Heart right ventricle (tissue), 16 donors: ENCODE results near the gene ACSM5. TPM values are rescaled to one million over a fixed set of nuclear protein-coding genes. Genes with fewer than 3 reads are reported as not detected.
A peak's percentile ranks its signal among the peaks of the same experiment; 100 is the strongest.
"Not testable (repeated sequence)": the region's sequence is repeated elsewhere in the genome, so short reads cannot be mapped to it uniquely, and the experiment has no call there.

Experiments
- ATAC-seq, 8 donors: fragments of 200-7000 bp; cut with Tn5 transposase; one replicate each; pipeline ENCODE4 v1.9.1; 2020; ENCODE audit warnings: mild to moderate bottlenecking in 8 of 8, moderate library complexity in 8 of 8, moderate number of reproducible peaks in 1 of 8
- DNase-seq, 2 donors: peaks; one replicate each; pipeline ENCODE4 v3.0.0-alpha.2; 2020
- H3K27ac ChIP-seq, 10 donors: fragments of 200-600 bp; sonication (generic) in 2 of 10; one replicate each; pipeline versions ENCODE4 v1.5.0 to v1.8.0; 2020 to 2022; ENCODE audit warnings: mild to moderate bottlenecking in 3 of 10
- H3K27me3 ChIP-seq, 7 donors: fragments of 200-600 bp; one replicate each; pipeline ENCODE4 v1.8.0; 2021 to 2022; ENCODE audit warnings: mild to moderate bottlenecking in 2 of 7
- H3K36me3 ChIP-seq, 9 donors: fragments of 200-600 bp; sonication (generic) in 1 of 9; one replicate each; pipeline versions ENCODE4 v1.5.0 to v1.8.0; 2020 to 2022; ENCODE audit warnings: mild to moderate bottlenecking in 2 of 9
- H3K4me1 ChIP-seq, 9 donors: fragments of 200-600 bp; sonication (generic) in 1 of 9; one replicate each; pipeline versions ENCODE4 v1.5.0 to v1.8.0; 2020 to 2022; ENCODE audit warnings: mild to moderate bottlenecking in 4 of 9
- H3K4me3 ChIP-seq, 10 donors: fragments of 200-600 bp; sonication (generic) in 2 of 10; one replicate each; pipeline versions ENCODE4 v1.5.0 to v1.8.0; 2020 to 2022; ENCODE audit warnings: mild to moderate bottlenecking in 7 of 10, moderate library complexity in 2 of 10
- H3K9me3 ChIP-seq, 11 donors: fragments of 200-600 bp in 10 of 11; sonication (generic) in 2 of 11; one replicate each; pipeline versions ENCODE4 v1.5.0 to v1.8.0; 2013 to 2022; ENCODE audit warnings: mild to moderate bottlenecking in 2 of 11, control low read depth in 1 of 11, moderate library complexity in 1 of 11
- WGBS, 2 donors: extraction: QIAGEN DNeasy Blood & Tissue Kit; methylation state at CpG; one replicate each; pipeline ENCODE4 v1.1.7; 2013; ENCODE audit warnings: inconsistent platforms in 1 of 2; 5-methylcytosine and 5-hydroxymethylcytosine counted together
- intact Hi-C, 10 donors: fragments of 100-400 bp; cut with DNase I; formaldehyde crosslinking; loops; one replicate each; pipeline versions ENCODE4 v1.11.1 to v1.14.2; 2022
- polyA plus RNA-seq, 2 donors: library from polyadenylated mRNA; stranded (reverse); fragments of 200-250 nt; gene quantifications; one replicate each; pipeline ENCODE4 v1.2.3, GENCODE V29; 2013
- total RNA-seq, 10 donors: library from RNA; stranded (reverse); fragmentation: NEBNext Ultra II Directional in 3 of 10; extraction: Animal tissue kit (Norgen Biotek cat#: 25700) in 3 of 10; gene quantifications; one replicate each; pipeline versions ENCODE4 v1.2.1 to v1.2.4, GENCODE V29; 2021 to 2023
- TF ChIP-seq, protein P1 (sequence below), 9 donors: fragments of 200-600 bp; sonication (generic) in 2 of 9; IDR thresholded peaks; one replicate each; pipeline versions ENCODE4 v1.5.0 to v1.8.0; 2021 to 2022; ENCODE audit warnings: antibody characterized with exemption in 9 of 9, mild to moderate bottlenecking in 5 of 9, moderate library complexity in 1 of 9
- donor health status: Arrhythmogenic right ventricular cardiomyopathy.
- donor health status: ischemic (EF 13 %, LVEDD 7.1; RV severe dilation, severe dysfunction).
- donor health status: healthy with polysubstance abuse.
- donor health status: DM: no; HTN: yes; CAD: no.
- donor health status: DM: no; HTN: no; CAD: no.
- donor health status: ischemic (EF 25% LVEDD 6.9; RV normal size, moderate dysfunction).
- donor health status: ischemic (EF 25% LVEDD 5.7; RV mildly dilated, moderate dysfunction).
- donor health status: healthy.
- donor health status: DM: yes; HTN: yes; CAD: no.
- donor health status: Ischemic cardiomyopathy.
- donor health status: ischemic (EF 35%, LVEDD 5.7; RV mildly dilated, moderate dysfunction).
- donor health status: nonischemic (EF 11% LVEDD 7.7; RV severe dilation, severe dysfunction).
- donor health status: DM: yes; HTN: yes; CAD: no.
- donor health status: PGD.
- donor health status: ischemic (EF 29% LVEDD 5.4; RV normal size, mild dysfunction).
- donor health status: nonischemic (EF 23%, LVEDD 6.1; RV moderate dilation, normal function).

Gene ACSM5
- total and polyA plus RNA-seq, 12 donors, result 0.32 to 16.5 (median 1.5) TPM

DNA sequence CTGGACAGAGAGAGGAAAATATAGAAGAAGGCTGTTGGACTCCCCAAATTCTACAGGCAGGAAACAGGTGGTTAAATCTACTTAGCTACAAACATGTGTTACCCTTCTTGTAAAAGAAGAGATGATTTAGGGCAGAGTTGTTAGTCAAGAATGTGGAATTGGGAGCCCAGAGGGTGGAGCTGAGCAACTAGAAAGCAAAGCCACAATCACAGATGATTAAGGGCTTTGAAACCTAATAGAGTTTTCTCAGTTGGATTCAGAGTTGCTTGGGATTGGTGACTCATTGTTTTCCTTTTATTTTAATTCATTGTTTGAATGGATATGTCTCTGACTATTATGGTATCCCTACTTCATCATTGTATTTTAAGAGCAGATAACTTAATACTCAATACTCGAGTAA is 6.2 kb downstream of the ACSM5 start:
- TF ChIP-seq, protein P1, sequence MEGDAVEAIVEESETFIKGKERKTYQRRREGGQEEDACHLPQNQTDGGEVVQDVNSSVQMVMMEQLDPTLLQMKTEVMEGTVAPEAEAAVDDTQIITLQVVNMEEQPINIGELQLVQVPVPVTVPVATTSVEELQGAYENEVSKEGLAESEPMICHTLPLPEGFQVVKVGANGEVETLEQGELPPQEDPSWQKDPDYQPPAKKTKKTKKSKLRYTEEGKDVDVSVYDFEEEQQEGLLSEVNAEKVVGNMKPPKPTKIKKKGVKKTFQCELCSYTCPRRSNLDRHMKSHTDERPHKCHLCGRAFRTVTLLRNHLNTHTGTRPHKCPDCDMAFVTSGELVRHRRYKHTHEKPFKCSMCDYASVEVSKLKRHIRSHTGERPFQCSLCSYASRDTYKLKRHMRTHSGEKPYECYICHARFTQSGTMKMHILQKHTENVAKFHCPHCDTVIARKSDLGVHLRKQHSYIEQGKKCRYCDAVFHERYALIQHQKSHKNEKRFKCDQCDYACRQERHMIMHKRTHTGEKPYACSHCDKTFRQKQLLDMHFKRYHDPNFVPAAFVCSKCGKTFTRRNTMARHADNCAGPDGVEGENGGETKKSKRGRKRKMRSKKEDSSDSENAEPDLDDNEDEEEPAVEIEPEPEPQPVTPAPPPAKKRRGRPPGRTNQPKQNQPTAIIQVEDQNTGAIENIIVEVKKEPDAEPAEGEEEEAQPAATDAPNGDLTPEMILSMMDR (IDR thresholded peaks at IDR 0.05), result no peak
- intact Hi-C loops, result no loop called here
- Histone ChIP-seq H3K4me3 (no peak overlapping the region), H3K27me3 (no peaks in the 10 kb centered on the region), H3K4me1 (no peaks in the 10 kb centered on the region), H3K36me3 (no peaks in the 10 kb centered on the region), H3K27ac (no peak overlapping the region), H3K9me3 (peaks cover 0 to 5% (median 0%) of the 10 kb centered on the region in 11 donors)
- no peak for ATAC-seq
- no peak for DNase-seq
- 73 to 75% methylated on average over 1 of the region's 1 CpG for WGBS, 2 donors

GRCh38 chr16:20419093-20419492 is 9.8 kb downstream of the ACSM5 start:
- H3K4me1 ChIP-seq, H3K4me3 ChIP-seq, intact Hi-C loops, H3K9me3 ChIP-seq, H3K36me3 ChIP-seq, H3K27ac ChIP-seq, H3K27me3 ChIP-seq: not testable (repeated sequence)
- ATAC-seq (peak in 4 of 8 donors; percentile 53 to 97 (median 74)), DNase-seq (peak in 1 of 2 donors; percentile 44)
- WGBS, 2 donors, result 53 to 59% methylated on average over 8 of the region's 8 CpGs

- H3K9me3 ChIP-seq, DNase-seq, ATAC-seq, H3K36me3 ChIP-seq, H3K27me3 ChIP-seq, H3K4me1 ChIP-seq, H3K27ac ChIP-seq, H3K4me3 ChIP-seq, intact Hi-C loops: not testable (repeated sequence)
- 71 to 84% methylated on average over 2 of the region's 2 CpGs for WGBS, 2 donors
Observed at GRCh38 chr16:20421748-20422147, 12.4 kb downstream of the ACSM5 start.

- H3K36me3 ChIP-seq, H3K27ac ChIP-seq, H3K27me3 ChIP-seq, intact Hi-C loops, H3K4me1 ChIP-seq, H3K9me3 ChIP-seq, H3K4me3 ChIP-seq, DNase-seq, ATAC-seq: not testable (repeated sequence)
- WGBS, 2 donors, result 78 to 85% methylated on average over 5 of the region's 5 CpGs
Observed at GRCh38 chr16:20423772-20424128, 14.4 kb downstream of the ACSM5 start.

DNA sequence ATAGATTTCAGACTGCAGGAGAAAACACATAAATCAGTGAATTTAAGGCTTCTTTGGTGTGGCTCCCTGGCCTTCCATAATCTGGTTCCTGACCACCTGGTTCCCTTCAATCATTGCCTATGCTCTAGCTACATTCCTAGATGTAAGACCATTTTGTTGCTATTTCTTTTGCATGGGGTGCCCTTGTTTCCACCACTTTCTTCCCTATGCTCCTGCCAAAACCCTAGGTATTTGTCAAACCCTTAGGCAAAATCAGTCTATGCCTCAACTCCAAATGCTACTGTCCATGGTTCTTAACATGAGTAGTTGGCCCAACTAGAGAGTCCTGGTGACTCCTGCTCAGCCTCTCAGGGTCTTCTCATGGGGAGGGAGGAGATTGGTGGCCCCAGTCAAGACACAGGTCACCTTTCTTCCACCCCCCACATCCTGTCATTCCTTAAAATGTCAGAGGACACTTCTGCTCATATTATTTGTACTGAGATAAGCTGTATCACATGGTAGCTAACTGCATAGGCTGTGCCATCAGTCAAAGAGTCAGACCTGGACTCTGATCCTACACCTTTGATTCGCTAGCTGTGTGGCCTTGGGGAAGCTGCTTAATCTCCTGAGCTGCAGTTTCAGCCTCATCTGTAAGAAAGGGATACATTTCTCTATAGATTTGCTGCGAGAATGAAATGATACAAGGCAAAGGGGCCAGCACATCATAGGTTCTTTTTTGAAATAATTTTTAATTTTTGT is 15.0 kb downstream of the ACSM5 start:
- intact Hi-C loops, result no loop called here
- WGBS, 2 donors, result 80 to 87% methylated on average over 2 of the region's 2 CpGs

GRCh38 chr16:20427401-20427797 is 18.1 kb downstream of the ACSM5 start:
- H3K9me3 ChIP-seq, DNase-seq, H3K4me3 ChIP-seq, ATAC-seq, H3K36me3 ChIP-seq, H3K27me3 ChIP-seq, H3K4me1 ChIP-seq, H3K27ac ChIP-seq, intact Hi-C loops: not testable (repeated sequence)
- WGBS, 2 donors, result 57 to 61% methylated on average over 2 of the region's 2 CpGs

More for the DNA sequence above, 15.0 kb downstream of the ACSM5 start:
- no peak overlapping the region for H3K4me3 ChIP-seq
- DNase-seq (no peak), ATAC-seq (no peak)
- TF ChIP-seq, protein P1 (IDR thresholded peaks at IDR 0.05), result no peak
- H3K36me3 ChIP-seq, result no peaks in the 10 kb centered on the region
- no peaks in the 10 kb centered on the region for H3K9me3 ChIP-seq
- H3K4me1 ChIP-seq, result no peaks in the 10 kb centered on the region
- H3K27ac ChIP-seq, result no peak overlapping the region
- H3K27me3 ChIP-seq, result no peaks in the 10 kb centered on the region

DNA sequence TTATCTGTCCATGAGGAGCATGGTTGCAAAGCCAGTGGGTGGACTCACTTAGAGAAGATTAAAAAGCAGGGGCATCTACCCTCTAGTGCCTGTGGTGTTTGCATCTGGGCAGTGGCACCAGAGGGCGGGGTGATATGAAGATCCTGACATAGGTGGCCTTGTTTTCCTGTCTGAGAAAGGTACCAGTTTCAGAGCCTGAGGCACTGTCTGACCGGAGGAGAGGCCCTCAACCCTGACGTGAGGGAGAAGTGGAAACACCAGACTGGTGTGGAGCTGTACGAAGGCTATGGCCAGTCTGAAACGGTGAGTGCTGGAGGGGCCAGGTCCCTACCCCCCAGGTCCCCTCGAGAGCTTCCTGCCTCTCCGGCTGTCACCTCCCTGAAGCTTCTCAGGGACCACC is 20.2 kb downstream of the ACSM5 start:
- 68 to 71% methylated on average over 7 of the region's 7 CpGs for WGBS, 2 donors
- H3K27me3 ChIP-seq, intact Hi-C loops, H3K9me3 ChIP-seq, DNase-seq, H3K4me3 ChIP-seq, H3K27ac ChIP-seq, H3K36me3 ChIP-seq, ATAC-seq, H3K4me1 ChIP-seq: not testable (repeated sequence)

- WGBS, 2 donors, result 68 to 82% methylated on average over 1 of the region's 1 CpG
Observed at GRCh38 chr16:20430480-20430879, 21.1 kb downstream of the ACSM5 start.

More at GRCh38 chr16:20430480-20430879, 21.1 kb downstream of the ACSM5 start:
- H3K27ac ChIP-seq, ATAC-seq, H3K4me1 ChIP-seq, H3K27me3 ChIP-seq, H3K9me3 ChIP-seq, H3K4me3 ChIP-seq, DNase-seq, H3K36me3 ChIP-seq: not testable (repeated sequence)
- intact Hi-C loops, result loop anchor here in 1 of 10 donors (10.0 kb wide), 1 partner anchor 154 kb away; no protein-coding TSS in a partner anchor
